ENCODE measurements around the gene MED12L. TPM values are rescaled to one million over a fixed set of nuclear protein-coding genes. Genes with fewer than 3 reads are reported as not detected.
A peak's percentile ranks its signal among the peaks of the same experiment; 100 is the strongest.

MED12L gene
- total RNA-seq, 2 experiments from 2014 or later = 12.6 to 32.7 TPM

- Histone ChIP-seq H3K79me2 (ENCODE audit: insufficient read depth, low read depth, low read length) (no peaks in the 10 kb centered on the region), H3K4me3 (ENCODE audit: low read depth, low read length, poor library complexity, severe bottlenecking) (no peak overlapping the region), H2AFZ (ENCODE audit: low read length) (no peak overlapping the region), H4K20me1 (ENCODE audit: insufficient read depth, low read length) (no peaks in the 10 kb centered on the region), H3K9me2 (ENCODE audit: insufficient read depth, low read length) (no peaks in the 10 kb centered on the region), H3K4me2 (ENCODE audit: low read length) (no peak overlapping the region), H3K9me3 (ENCODE audit: low read length) (no peaks in the 10 kb centered on the region), H3K27ac (ENCODE audit: low read depth, low read length, poor library complexity, severe bottlenecking) (no peak overlapping the region), H3K4me1 (ENCODE audit: insufficient read depth, low read length, poor library complexity, severe bottlenecking) (no peaks in the 10 kb centered on the region), H3K36me3 (ENCODE audit: insufficient read depth, low read length) (no peaks in the 10 kb centered on the region)
- intact Hi-C loops (cut with micrococcal nuclease; ENCODE audit: unreplicated experiment) = no loop called here
- no peak for DNase-seq (ENCODE audit: low spot score)
- ChIA-PET CTCF (ENCODE audit: unreplicated experiment) (no interaction called here), POLR2A (interaction anchor here (0.7 to 1.0 kb wide), 4 partner anchors 8 to 115 kb away, joined by 3 to 4 read pairs (median 4); no protein-coding TSS in a partner anchor)
- BruUV-seq (replicated peaks) = no TSS peak
- TF ChIP-seq EZH2phosphoT487 (IDR thresholded peaks at IDR 0.05; ENCODE audit: borderline replicate concordance, low read depth, low read length) = no peak
- TF ChIP-seq CTCF (conservative IDR thresholded peaks at IDR 0.05; ENCODE audit: low read length) = no peak
These were observed 200.5 kb downstream of the MED12L start for GRCh38 chr3:151285940-151286339.

- no peak for TF ChIP-seq EZH2phosphoT487 (IDR thresholded peaks at IDR 0.05; ENCODE audit: borderline replicate concordance, low read depth, low read length)
- TF ChIP-seq CTCF (conservative IDR thresholded peaks at IDR 0.05; ENCODE audit: low read length) = no peak
- CTCF ChIA-PET (ENCODE audit: unreplicated experiment) = no interaction called here
- intact Hi-C loops (cut with micrococcal nuclease; ENCODE audit: unreplicated experiment) = no loop called here
- H3K27ac ChIP-seq (ENCODE audit: low read depth, low read length, poor library complexity, severe bottlenecking) = no peak overlapping the region
- no peaks in the 10 kb centered on the region for H3K4me1 ChIP-seq (ENCODE audit: insufficient read depth, low read length, poor library complexity, severe bottlenecking)
- H3K36me3 ChIP-seq (ENCODE audit: insufficient read depth, low read length) = no peaks in the 10 kb centered on the region
- POLR2A ChIA-PET = interaction anchor here (0.7 to 2.4 kb wide), 2 partner anchors 10 to 59 kb away, joined by 3 to 5 read pairs; no protein-coding TSS in a partner anchor
- H3K9me3 ChIP-seq (ENCODE audit: low read length) = no peaks in the 10 kb centered on the region
- no peaks in the 10 kb centered on the region for H3K79me2 ChIP-seq (ENCODE audit: insufficient read depth, low read depth, low read length)
- H3K4me3 ChIP-seq (ENCODE audit: low read depth, low read length, poor library complexity, severe bottlenecking) = no peak overlapping the region
- no peak overlapping the region for H2AFZ ChIP-seq (ENCODE audit: low read length)
- no peaks in the 10 kb centered on the region for H4K20me1 ChIP-seq (ENCODE audit: insufficient read depth, low read length)
- no peaks in the 10 kb centered on the region for H3K9me2 ChIP-seq (ENCODE audit: insufficient read depth, low read length)
- no TSS peak for BruUV-seq (replicated peaks)
- no peak for DNase-seq (ENCODE audit: low spot score)
- no peak overlapping the region for H3K4me2 ChIP-seq (ENCODE audit: low read length)
These were observed 204.0 kb downstream of the MED12L start for GRCh38 chr3:151289445-151289844.

- Histone ChIP-seq H3K4me3 (ENCODE audit: low read depth, low read length, poor library complexity, severe bottlenecking) (no peak overlapping the region), H3K4me2 (ENCODE audit: low read length) (no peak overlapping the region), H3K9me2 (ENCODE audit: insufficient read depth, low read length) (no peaks in the 10 kb centered on the region), H4K20me1 (ENCODE audit: insufficient read depth, low read length) (no peaks in the 10 kb centered on the region), H3K4me1 (ENCODE audit: insufficient read depth, low read length, poor library complexity, severe bottlenecking) (no peaks in the 10 kb centered on the region), H3K79me2 (ENCODE audit: insufficient read depth, low read depth, low read length) (no peaks in the 10 kb centered on the region), H3K36me3 (ENCODE audit: insufficient read depth, low read length) (no peaks in the 10 kb centered on the region), H2AFZ (ENCODE audit: low read length) (no peak overlapping the region), H3K9me3 (ENCODE audit: low read length) (no peaks in the 10 kb centered on the region), H3K27ac (ENCODE audit: low read depth, low read length, poor library complexity, severe bottlenecking) (no peak overlapping the region)
- POLR2A ChIA-PET = no interaction called here
- no peak for DNase-seq (ENCODE audit: low spot score)
- intact Hi-C loops (cut with micrococcal nuclease; ENCODE audit: unreplicated experiment) = no loop called here
- no TSS peak for BruUV-seq (replicated peaks)
- TF ChIP-seq EZH2phosphoT487 (IDR thresholded peaks at IDR 0.05; ENCODE audit: borderline replicate concordance, low read depth, low read length) = no peak
- peak; percentile 44; the same call in 1 of the 2 replicates for TF ChIP-seq CTCF (conservative IDR thresholded peaks at IDR 0.05; ENCODE audit: low read length)
- CTCF ChIA-PET (ENCODE audit: unreplicated experiment) = no interaction called here
These were observed 205.2 kb downstream of the MED12L start for GRCh38 chr3:151290673-151291072.

All from OCI-LY7 (cell line).